Measurements from ENCODE around the gene SDHA. TPM values are rescaled to one million over a fixed set of nuclear protein-coding genes. Genes with fewer than 3 reads are reported as not detected.

The SDHA gene
- total and polyA plus RNA-seq, 2 of the 8 experiments (the other 6 are each of a cell fraction or from before 2014, with no cell fraction given): 59.7 to 87.3 TPM

DNA sequence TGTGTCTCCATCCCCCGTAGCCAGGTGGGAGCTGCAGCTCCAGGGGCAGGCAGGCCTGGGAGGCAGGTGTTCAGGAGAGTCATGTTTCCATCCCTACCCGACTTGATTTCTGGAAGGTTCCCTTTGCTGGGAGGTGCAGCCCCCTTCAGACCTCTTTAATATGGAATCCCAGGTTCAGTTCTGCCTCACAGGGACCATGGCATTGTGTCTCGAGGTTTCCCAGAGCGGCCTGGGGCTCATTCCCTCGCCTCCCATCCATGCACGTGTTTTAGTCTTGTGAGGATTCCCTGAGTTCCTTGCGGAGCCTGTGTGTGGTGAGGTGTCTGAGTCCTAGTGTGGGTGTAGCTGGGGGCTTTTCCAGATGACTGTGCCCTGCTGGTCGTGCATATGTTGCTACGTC is 86.9 kb downstream of the SDHA start:
- Histone ChIP-seq H3K79me1 (ENCODE audit: low read depth, low read length) (peaks cover 7% of the 10 kb centered on the region), H3K27ac (ENCODE audit: low read depth, low read length) (no peak overlapping the region), H3K9me3 (ENCODE audit: insufficient read depth in 2 of 2, low read depth in 1 of 2, low read length in 1 of 2) (no peaks in the 10 kb centered on the region), H3K4ac (replicated peaks; ENCODE audit: insufficient read length, low read depth, low read length) (no peak overlapping the region), H4K5ac (ENCODE audit: insufficient read length, low read depth, low read length) (no peak overlapping the region), H3K4me2 (ENCODE audit: insufficient read depth in 1 of 2, low read depth in 2 of 2, low read length in 2 of 2) (no peak overlapping the region), H2BK15ac (ENCODE audit: low read length) (no peak overlapping the region), H3K14ac (ENCODE audit: insufficient read length) (no peak overlapping the region), H3K79me2 (ENCODE audit: control insufficient read depth in 1 of 2, insufficient read depth in 2 of 2, low read length in 2 of 2) (peaks cover 0 to 15% of the 10 kb centered on the region in 2 experiments; a peak in 1 of 4 replicates), H3K18ac (ENCODE audit: extremely low read depth, low read length) (no peak overlapping the region), H3K56ac (replicated peaks; ENCODE audit: insufficient read length, low read depth, low read length) (no peak overlapping the region), H3K4me3 (ENCODE audit: extremely low read depth in 1 of 4, insufficient read depth in 2 of 4, low read depth in 3 of 4, low read length in 4 of 4) (no peak overlapping the region), H4K20me1 (replicated peaks in 1 of 2; ENCODE audit: control insufficient read depth in 1 of 2, insufficient read depth in 2 of 2, low read length in 2 of 2) (peaks cover 6 to 8% of the 10 kb centered on the region in 2 experiments), H4K91ac (replicated peaks; ENCODE audit: insufficient read length, low read length) (no peak overlapping the region), H3K27me3 (replicated peaks in 1 of 4; ENCODE audit: control insufficient read depth in 3 of 4, extremely low read depth in 1 of 4, insufficient read depth in 3 of 4, low read length in 3 of 4) (no peaks in the 10 kb centered on the region), H3K9ac (replicated peaks in 1 of 4; ENCODE audit: extremely low read depth in 1 of 4, low read depth in 3 of 4, low read length in 3 of 4) (no peak overlapping the region), H4K8ac (ENCODE audit: extremely low read depth, insufficient read depth, low read length) (no peak overlapping the region), H2BK5ac (ENCODE audit: low read depth, low read length) (no peak overlapping the region), H2BK20ac (ENCODE audit: low read length) (no peak overlapping the region), H2AK5ac (ENCODE audit: low read depth, low read length) (no peak overlapping the region), H3K36me3 (ENCODE audit: control insufficient read depth in 2 of 4, insufficient read depth in 4 of 4, low read length in 3 of 4) (peaks cover 0 to 8% (median 4%) of the 10 kb centered on the region in 4 experiments; a peak in 3 of 8 replicates), H2AFZ (ENCODE audit: low read length) (no peak overlapping the region), H3K23me2 (ENCODE audit: low read depth, low read length) (no peaks in the 10 kb centered on the region), H2BK120ac (replicated peaks; ENCODE audit: low read depth, low read length) (no peak overlapping the region), H3K4me1 (replicated peaks in 1 of 4; ENCODE audit: control insufficient read depth in 3 of 4, insufficient read depth in 4 of 4, low read length in 3 of 4) (peaks cover 0 to 10% (median 6%) of the 10 kb centered on the region in 4 experiments; a peak in 5 of 7 replicates), H2BK12ac (ENCODE audit: low read depth, low read length) (no peak overlapping the region), H3K23ac (ENCODE audit: insufficient read length) (no peak overlapping the region)
- POLR2A ChIA-PET (ENCODE audit: partially characterized antibody): interaction anchor here (1.2 to 1.4 kb wide), 2 partner anchors 9 to 34 kb away, joined by 3 read pairs; partner anchors contain the start of gene PDCD6
- no peak for FAIRE-seq
- CTCF ChIA-PET (ENCODE audit: partially characterized antibody): interaction anchor here (0.6 to 0.9 kb wide), 3 partner anchors 12 to 62 kb away, joined by 3 read pairs; no protein-coding TSS in a partner anchor
- no peak for DNase-seq (ENCODE audit: low read depth in 1 of 2, low spot score in 2 of 2)
- WGBS, 2 experiments (ENCODE audit: extremely low coverage in 1 of 2, insufficient coverage in 1 of 2, insufficient read length in 1 of 2, insufficient replicate concordance in 2 of 2, low coverage in 1 of 2, low lambda C conversion rate in 2 of 2, missing lambda C conversion rate in 1 of 2): 84% methylated on average over 9 of the region's 9 CpGs; no CpG with 5 or more reads in 1 of the 2 experiments
- TF ChIP-seq, protein P1, sequence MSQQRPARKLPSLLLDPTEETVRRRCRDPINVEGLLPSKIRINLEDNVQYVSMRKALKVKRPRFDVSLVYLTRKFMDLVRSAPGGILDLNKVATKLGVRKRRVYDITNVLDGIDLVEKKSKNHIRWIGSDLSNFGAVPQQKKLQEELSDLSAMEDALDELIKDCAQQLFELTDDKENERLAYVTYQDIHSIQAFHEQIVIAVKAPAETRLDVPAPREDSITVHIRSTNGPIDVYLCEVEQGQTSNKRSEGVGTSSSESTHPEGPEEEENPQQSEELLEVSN (IDR thresholded peaks at IDR 0.05): no peak
- no peak for TF ChIP-seq BCL11A (IDR thresholded peaks at IDR 0.05; ENCODE audit: low read depth in 2 of 2, low read length in 2 of 2)
